Esophagus (tissue), 2 donors: Measurements from ENCODE around the gene IL18RAP. TPM values are rescaled to one million over a fixed set of nuclear protein-coding genes. Genes with fewer than 3 reads are reported as not detected.

Source experiments
- H3K27ac ChIP-seq, 2 donors: one replicate each; pipeline ENCODE4 v1.5.1; 2013; ENCODE audit warnings: low read depth in 2 of 2, mild to moderate bottlenecking in 2 of 2, inconsistent platforms in 1 of 2, low read length in 1 of 2, moderate library complexity in 1 of 2
- H3K27me3 ChIP-seq, 2 donors: one replicate each; pipeline ENCODE4 v1.6.1; 2013; ENCODE audit warnings: low read length in 2 of 2, control low read depth in 1 of 2, mild to moderate bottlenecking in 1 of 2; ENCODE audit not compliant: insufficient read depth in 2 of 2, control insufficient read depth in 1 of 2
- H3K36me3 ChIP-seq, 2 donors: one replicate each; pipeline ENCODE4 v1.6.1; 2013; ENCODE audit warnings: low read length in 1 of 2; ENCODE audit not compliant: control insufficient read depth in 2 of 2, insufficient read depth in 2 of 2
- H3K4me1 ChIP-seq, 2 donors: one replicate each; pipeline ENCODE4 v1.6.1; 2013; ENCODE audit warnings: low read length in 1 of 2; ENCODE audit not compliant: control insufficient read depth in 2 of 2, insufficient read depth in 2 of 2
- H3K4me3 ChIP-seq, 2 donors: one replicate each; pipeline ENCODE4 v1.5.1; 2013; ENCODE audit warnings: low read length in 2 of 2, mild to moderate bottlenecking in 2 of 2, low read depth in 1 of 2, moderate library complexity in 1 of 2
- H3K9me3 ChIP-seq, 2 donors: one replicate each; pipeline ENCODE4 v1.6.1; 2013; ENCODE audit warnings: mild to moderate bottlenecking in 2 of 2, low read depth in 1 of 2, low read length in 1 of 2, moderate library complexity in 1 of 2; ENCODE audit not compliant: control insufficient read depth in 2 of 2, insufficient read depth in 1 of 2
- WGBS, 2 donors: extraction: QIAGEN DNeasy Blood & Tissue Kit; methylation state at CpG; one replicate each; pipeline ENCODE4 v1.1.7; 2013; 5-methylcytosine and 5-hydroxymethylcytosine counted together
- polyA plus RNA-seq, 2 donors: library from polyadenylated mRNA; stranded (reverse); fragments of 200-250 nt; gene quantifications; one replicate each; pipeline ENCODE4 v1.2.3, GENCODE V29; 2013
- donor health status: healthy with polysubstance abuse.
- donor health status: Bipolar disorder and iron deficiency.

Gene IL18RAP, protein sequence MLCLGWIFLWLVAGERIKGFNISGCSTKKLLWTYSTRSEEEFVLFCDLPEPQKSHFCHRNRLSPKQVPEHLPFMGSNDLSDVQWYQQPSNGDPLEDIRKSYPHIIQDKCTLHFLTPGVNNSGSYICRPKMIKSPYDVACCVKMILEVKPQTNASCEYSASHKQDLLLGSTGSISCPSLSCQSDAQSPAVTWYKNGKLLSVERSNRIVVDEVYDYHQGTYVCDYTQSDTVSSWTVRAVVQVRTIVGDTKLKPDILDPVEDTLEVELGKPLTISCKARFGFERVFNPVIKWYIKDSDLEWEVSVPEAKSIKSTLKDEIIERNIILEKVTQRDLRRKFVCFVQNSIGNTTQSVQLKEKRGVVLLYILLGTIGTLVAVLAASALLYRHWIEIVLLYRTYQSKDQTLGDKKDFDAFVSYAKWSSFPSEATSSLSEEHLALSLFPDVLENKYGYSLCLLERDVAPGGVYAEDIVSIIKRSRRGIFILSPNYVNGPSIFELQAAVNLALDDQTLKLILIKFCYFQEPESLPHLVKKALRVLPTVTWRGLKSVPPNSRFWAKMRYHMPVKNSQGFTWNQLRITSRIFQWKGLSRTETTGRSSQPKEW
- 1 to 10 TPM in 1 of 2 donors, under 1 TPM in 1; 0.55 to 1.2 TPM for polyA plus RNA-seq

DNA sequence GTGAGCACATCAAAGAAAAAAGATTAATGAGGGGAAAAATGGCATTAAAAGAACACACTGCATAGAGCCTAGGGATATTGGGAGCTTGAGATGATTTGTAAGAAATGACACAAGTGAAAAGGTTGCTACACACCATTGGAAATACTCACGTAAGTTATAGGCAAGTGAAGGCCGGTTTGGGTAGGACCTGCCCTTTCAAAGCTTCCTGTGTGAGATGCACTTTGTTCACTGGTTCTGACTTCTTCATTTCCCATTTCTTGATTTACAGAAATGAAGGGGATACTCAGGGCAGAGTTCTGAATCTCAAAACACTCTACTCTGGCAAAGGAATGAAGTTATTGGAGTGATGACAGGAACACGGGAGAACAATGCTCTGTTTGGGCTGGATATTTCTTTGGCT lies at the start of gene IL18RAP:
IL18RAP (plus strand) TSS at position 251 of the 400 bp plus-strand sequence; CDS start at position 369, 118 bp downstream.
- no peaks in the 10 kb centered on the region for H3K27me3 ChIP-seq
- no peaks in the 10 kb centered on the region for H3K9me3 ChIP-seq
- no peaks in the 10 kb centered on the region for H3K36me3 ChIP-seq
- WGBS, 2 donors = 37 to 49% methylated on average over 3 of the region's 3 CpGs
- H3K4me1 ChIP-seq = no peaks in the 10 kb centered on the region
- H3K27ac ChIP-seq = no peak within 1 kb of the TSS
- H3K4me3 ChIP-seq = no peak within 1 kb of the TSS

DNA sequence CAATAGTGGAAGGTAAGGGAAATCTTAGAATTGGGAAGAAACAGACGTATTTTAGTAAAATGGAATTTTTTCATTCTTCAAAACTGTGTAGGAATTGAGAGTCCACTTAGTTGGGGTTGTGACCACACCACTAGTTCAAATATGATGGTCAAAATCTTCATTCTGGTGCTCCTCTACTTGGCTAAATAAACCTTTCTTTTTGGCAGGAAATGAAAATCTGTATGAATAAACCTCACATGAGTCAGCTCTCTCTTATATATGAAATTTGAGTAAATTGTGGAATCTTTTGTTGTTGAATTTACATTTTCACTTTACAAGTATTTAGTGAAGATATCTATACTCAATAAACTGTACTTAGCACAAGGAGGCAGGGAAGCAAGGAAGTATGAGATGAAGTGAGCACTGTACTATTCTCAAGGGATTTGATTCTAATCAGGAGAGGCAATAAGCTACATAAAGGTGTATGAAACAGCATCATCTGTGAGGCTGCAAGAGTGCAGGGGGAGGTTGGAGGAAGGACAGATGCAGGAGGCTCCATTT lies 46.8 kb upstream of the IL18RAP start:
- WGBS, 2 donors = 66 to 76% methylated on average over 1 of the region's 1 CpG
- peaks cover 0 to 2% of the 10 kb centered on the region in 2 donors for H3K36me3 ChIP-seq
- no peaks in the 10 kb centered on the region for H3K9me3 ChIP-seq
- no peak overlapping the region for H3K27ac ChIP-seq
- H3K27me3 ChIP-seq = no peaks in the 10 kb centered on the region
- H3K4me1 ChIP-seq = no peaks in the 10 kb centered on the region
- H3K4me3 ChIP-seq = no peak overlapping the region

DNA sequence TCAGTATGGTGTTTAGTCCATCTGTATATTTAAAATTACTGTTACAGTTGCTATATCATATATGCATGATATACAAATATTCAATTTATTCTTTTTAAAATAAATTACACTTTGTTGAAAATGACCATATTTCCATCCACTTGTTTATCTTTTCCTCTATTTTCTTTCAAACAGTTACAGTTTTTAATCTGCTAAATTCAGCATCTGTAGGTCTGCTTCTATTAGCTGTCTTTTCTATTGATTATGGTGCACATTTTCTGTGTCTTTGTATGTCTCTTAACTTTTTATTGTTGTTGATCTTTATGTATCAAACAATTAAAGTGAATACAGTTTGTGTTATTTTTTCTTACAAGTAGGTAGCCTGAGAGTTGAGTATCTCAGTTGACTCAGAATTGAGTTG lies 39.2 kb upstream of the IL18RAP start:
- Histone ChIP-seq H3K9me3 (peaks cover 0 to 3% of the 10 kb centered on the region in 2 donors), H3K4me3 (no peak overlapping the region), H3K27ac (no peak overlapping the region), H3K4me1 (no peaks in the 10 kb centered on the region), H3K27me3 (no peaks in the 10 kb centered on the region), H3K36me3 (peaks cover 0 to 3% of the 10 kb centered on the region in 2 donors)

DNA sequence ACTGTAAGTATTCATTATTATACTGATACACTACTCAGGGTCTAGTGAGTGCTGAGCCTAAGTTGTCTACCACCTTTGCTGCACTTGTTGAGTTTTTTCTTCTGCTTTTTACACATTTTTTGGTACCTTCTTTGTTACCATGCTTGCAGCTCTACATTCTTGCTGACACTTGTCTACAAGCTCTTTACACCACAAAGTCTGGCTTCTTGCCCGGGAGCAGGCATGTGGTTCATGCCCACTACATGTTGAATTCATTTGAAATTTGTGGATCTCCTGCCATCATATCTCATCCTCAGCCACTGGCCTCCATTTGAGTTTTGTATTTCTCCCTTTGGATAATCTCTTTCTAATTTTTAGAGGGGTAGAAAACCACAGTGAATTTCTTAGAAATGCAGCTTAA lies 37.4 kb upstream of the IL18RAP start:
- Histone ChIP-seq H3K4me3 (no peak overlapping the region), H3K36me3 (peaks cover 0 to 3% of the 10 kb centered on the region in 2 donors), H3K27me3 (no peaks in the 10 kb centered on the region), H3K27ac (no peak overlapping the region), H3K9me3 (peaks cover 0 to 3% of the 10 kb centered on the region in 2 donors), H3K4me1 (no peaks in the 10 kb centered on the region)
- WGBS, 2 donors = 48 to 67% methylated on average over 1 of the region's 1 CpG

DNA sequence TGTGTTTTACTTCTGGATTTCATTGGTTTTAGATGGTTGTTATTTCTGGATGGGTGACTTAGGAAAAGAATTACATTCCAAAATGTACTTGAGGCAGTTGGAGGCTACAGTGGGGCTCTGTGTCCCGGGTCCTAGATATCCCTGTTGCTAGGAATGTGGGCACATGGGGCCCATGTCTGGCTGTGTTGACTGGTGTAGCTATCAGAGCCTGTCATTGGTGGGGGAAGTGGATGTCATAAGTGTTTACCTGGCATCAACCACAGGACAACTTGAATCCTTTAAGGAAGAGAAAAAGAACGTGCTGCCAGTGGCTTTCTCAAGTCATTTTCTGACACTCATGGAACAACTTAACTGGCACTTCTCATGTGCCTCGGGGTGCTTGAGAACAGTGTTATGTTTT lies 37.0 kb upstream of the IL18RAP start:
- Histone ChIP-seq H3K4me3 (no peak overlapping the region), H3K27ac (no peak overlapping the region), H3K4me1 (no peaks in the 10 kb centered on the region), H3K36me3 (peaks cover 0 to 2% of the 10 kb centered on the region in 2 donors), H3K9me3 (peaks cover 0 to 3% of the 10 kb centered on the region in 2 donors), H3K27me3 (no peaks in the 10 kb centered on the region)
- WGBS, 2 donors = 83 to 86% methylated on average over 3 of the region's 3 CpGs

DNA sequence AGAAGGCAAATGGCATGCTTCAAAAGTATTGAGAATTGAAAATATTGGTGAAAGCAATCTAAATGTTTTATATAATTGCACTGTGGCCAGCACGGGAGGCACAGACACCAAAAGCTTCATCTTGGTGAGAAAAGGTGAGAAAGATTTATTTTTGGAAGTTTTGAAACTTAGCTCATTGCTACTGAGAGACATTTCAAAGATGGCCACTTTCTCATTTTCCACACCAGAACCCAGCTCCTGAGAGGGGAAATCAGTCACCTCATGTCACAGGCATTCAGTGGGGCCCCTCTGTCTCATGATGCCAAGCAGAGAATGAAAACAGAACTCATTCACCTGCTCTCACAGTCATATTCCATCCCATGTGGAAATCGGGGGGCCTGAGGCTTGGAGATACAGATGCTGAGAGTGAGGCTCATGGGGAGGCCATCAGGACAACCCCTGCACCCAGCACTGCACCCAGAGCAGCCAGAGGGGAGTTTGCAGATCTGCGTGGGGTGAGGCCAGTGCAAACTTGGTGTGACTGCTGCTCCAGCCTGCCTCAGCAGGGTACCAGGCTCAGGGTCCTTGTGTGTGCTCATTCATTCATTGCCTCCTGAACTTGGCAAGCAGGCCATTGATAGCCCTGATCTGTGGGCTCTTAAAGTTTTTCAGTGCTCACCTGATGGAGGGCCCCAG lies 36.0 kb upstream of the IL18RAP start:
- Histone ChIP-seq H3K27ac (no peak overlapping the region), H3K9me3 (peaks cover 0 to 3% of the 10 kb centered on the region in 2 donors), H3K4me1 (no peaks in the 10 kb centered on the region), H3K27me3 (no peaks in the 10 kb centered on the region), H3K36me3 (no peaks in the 10 kb centered on the region), H3K4me3 (no peak overlapping the region)
- 88 to 90% methylated on average over 3 of the region's 3 CpGs for WGBS, 2 donors

DNA sequence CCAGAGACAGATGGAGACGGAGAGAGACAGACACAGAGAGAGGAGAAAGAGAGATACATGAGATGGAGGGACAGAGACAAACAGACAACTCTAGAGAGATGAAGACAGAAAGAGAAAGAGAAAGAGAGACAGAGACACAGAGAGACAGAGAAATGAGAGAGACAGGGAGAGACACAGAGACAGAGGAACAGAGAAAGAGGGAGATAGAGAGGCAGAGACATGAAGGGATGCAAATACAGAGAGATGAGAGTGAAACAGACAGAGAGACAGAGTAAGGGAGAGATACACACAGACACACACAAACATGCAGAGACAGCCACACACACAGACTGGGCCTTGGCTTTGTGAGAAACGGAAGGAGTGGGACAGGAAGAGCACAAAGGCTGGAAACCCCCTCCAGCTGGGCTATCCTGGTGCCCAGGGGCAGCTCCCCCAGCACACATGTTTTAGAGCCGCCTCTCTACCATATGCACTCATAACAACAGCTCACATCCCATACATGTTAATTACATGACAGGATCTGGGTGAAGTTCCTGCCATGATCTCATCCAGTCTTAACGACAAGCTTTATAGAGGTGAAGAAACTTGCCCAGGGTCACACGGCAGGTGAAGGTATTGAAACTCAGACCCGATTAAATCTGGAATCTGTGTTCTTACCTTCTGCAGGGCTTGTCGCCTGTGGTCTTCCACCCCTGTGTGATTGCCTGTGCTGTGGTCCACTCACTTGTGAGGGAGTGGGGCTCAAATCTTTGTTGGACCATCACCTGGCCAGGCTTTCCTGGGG lies 35.0 kb upstream of the IL18RAP start:
- no peaks in the 10 kb centered on the region for H3K4me1 ChIP-seq
- H3K36me3 ChIP-seq = no peaks in the 10 kb centered on the region
- no peak overlapping the region for H3K4me3 ChIP-seq
- H3K27me3 ChIP-seq = no peaks in the 10 kb centered on the region
- H3K27ac ChIP-seq = no peak overlapping the region
- H3K9me3 ChIP-seq = peaks cover 0 to 3% of the 10 kb centered on the region in 2 donors
- 90 to 92% methylated on average over 7 of the region's 7 CpGs for WGBS, 2 donors

DNA sequence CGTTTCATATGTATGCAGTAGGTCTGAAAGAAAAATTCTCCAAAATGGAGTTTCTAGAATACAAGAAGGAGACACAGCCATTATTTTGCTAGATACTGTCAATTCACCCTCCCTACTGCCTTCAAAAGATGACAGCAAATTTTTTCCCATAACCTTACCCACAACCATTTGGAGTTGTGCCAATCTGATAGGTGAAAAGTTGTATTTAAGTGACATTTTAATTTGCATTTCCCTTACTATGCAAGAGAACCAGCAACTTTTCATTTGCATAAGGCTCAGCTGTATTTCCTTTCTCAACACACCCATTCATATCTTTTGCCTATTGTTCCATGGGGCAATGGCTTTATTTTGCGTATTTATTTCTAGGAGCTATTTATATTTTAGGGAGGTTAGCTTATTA lies 31.4 kb upstream of the IL18RAP start:
- no peak overlapping the region for H3K4me3 ChIP-seq
- 74 to 81% methylated on average over 2 of the region's 2 CpGs for WGBS, 2 donors
- no peaks in the 10 kb centered on the region for H3K36me3 ChIP-seq
- H3K4me1 ChIP-seq = no peaks in the 10 kb centered on the region
- H3K27ac ChIP-seq = no peak overlapping the region
- no peaks in the 10 kb centered on the region for H3K9me3 ChIP-seq
- no peaks in the 10 kb centered on the region for H3K27me3 ChIP-seq

DNA sequence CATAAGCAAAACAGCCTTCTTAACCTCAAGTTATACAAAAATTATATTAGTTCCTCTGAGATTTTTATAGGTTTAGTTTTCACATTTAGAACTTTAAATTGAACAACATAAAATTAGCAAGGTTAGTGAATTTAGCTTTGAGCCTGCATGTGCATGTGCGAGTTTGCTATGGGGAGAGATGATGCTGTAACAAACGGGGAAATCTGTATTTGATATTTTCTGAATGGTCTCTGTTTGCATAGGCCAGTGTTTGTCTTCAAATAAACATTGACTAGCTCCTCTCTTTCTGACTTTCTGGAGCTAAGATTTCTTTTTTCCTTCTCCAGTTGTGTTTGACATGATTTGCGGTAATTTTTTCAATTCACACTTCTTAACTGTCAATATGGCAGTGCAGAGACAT lies 30.9 kb upstream of the IL18RAP start:
- Histone ChIP-seq H3K9me3 (no peaks in the 10 kb centered on the region), H3K27me3 (no peaks in the 10 kb centered on the region), H3K27ac (no peak overlapping the region), H3K4me1 (no peaks in the 10 kb centered on the region), H3K4me3 (no peak overlapping the region), H3K36me3 (no peaks in the 10 kb centered on the region)
- WGBS, 2 donors = 72 to 74% methylated on average over 3 of the region's 3 CpGs
